NB4 (cell line): Measurements from ENCODE around the gene YEATS4.

Source experiments
- DNase-seq: peaks from one replicate; pipeline ENCODE4 v3.0.0; 2010; ENCODE audit warnings: low read depth
- H3K4me3 ChIP-seq: one replicate; pipeline ENCODE4 v1.5.1; 2011; ENCODE audit warnings: mild to moderate bottlenecking, low read depth, low read length, moderate library complexity
- MYC ChIP-seq: IDR thresholded peaks from 2 replicates; pipeline ENCODE4 v1.6.1; 2011; ENCODE audit warnings: low read depth, low read length
- POLR2A ChIP-seq: IDR thresholded peaks from 2 replicates; pipeline ENCODE4 v1.6.1; 2011; ENCODE audit warnings: mild to moderate bottlenecking; ENCODE audit not compliant: insufficient read length; ENCODE audit errors: extremely low read depth
- TF ChIP-seq, protein P1 (sequence below): IDR thresholded peaks from one replicate; pipeline ENCODE4 v1.5.1; 2012; ENCODE audit warnings: low read depth, low read length
- TF ChIP-seq, protein P2 (sequence below): IDR thresholded peaks from 2 replicates; pipeline ENCODE4 v1.6.1; 2011; ENCODE audit warnings: low read depth, low read length

YEATS4 gene

DNA sequence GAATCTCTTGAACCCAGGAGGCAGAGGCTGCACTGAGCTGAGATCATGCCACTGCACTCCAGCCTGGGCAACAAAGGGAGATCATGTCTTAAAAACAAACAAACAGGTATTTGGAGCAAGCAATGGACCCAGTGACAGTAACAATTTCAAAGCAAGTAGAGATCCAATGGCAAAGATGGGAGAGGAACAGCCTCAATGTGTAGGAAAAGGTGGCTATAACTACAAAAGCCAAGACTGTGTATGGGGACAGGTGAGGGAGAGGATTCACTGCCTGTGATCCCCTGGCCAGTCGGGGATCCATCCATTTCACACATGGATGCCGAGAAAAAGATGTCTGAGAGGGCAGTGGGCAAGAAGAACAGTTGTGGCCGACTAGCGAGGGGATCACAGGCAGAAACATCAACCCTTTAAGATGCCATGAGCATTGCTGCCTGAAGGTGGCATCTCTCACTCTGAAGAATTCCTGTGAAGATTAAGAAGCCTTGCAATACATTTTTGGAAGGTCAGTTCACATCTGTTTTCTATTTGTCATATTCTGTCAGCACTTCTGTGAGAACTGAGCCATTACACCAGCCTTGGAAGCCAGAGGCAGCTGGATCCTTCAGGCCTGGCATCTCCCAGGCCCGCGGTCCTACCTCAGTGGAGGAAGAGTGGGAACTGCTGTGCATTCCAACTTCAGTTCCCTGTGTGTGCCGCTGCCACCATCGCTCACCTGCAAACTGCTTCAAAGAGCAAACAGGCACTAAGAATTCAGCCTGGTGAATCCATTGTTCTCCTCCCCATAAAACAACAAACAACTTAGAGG lies 56.1 kb downstream of the YEATS4 start:
- TF ChIP-seq, protein P1, sequence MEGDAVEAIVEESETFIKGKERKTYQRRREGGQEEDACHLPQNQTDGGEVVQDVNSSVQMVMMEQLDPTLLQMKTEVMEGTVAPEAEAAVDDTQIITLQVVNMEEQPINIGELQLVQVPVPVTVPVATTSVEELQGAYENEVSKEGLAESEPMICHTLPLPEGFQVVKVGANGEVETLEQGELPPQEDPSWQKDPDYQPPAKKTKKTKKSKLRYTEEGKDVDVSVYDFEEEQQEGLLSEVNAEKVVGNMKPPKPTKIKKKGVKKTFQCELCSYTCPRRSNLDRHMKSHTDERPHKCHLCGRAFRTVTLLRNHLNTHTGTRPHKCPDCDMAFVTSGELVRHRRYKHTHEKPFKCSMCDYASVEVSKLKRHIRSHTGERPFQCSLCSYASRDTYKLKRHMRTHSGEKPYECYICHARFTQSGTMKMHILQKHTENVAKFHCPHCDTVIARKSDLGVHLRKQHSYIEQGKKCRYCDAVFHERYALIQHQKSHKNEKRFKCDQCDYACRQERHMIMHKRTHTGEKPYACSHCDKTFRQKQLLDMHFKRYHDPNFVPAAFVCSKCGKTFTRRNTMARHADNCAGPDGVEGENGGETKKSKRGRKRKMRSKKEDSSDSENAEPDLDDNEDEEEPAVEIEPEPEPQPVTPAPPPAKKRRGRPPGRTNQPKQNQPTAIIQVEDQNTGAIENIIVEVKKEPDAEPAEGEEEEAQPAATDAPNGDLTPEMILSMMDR: peak; percentile 58
- TF ChIP-seq, protein P2, sequence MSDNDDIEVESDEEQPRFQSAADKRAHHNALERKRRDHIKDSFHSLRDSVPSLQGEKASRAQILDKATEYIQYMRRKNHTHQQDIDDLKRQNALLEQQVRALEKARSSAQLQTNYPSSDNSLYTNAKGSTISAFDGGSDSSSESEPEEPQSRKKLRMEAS: no peak
- TF ChIP-seq MYC: no peak
- no peak for TF ChIP-seq POLR2A
- no peak overlapping the region for H3K4me3 ChIP-seq
- peak; percentile 57 for DNase-seq

DNA sequence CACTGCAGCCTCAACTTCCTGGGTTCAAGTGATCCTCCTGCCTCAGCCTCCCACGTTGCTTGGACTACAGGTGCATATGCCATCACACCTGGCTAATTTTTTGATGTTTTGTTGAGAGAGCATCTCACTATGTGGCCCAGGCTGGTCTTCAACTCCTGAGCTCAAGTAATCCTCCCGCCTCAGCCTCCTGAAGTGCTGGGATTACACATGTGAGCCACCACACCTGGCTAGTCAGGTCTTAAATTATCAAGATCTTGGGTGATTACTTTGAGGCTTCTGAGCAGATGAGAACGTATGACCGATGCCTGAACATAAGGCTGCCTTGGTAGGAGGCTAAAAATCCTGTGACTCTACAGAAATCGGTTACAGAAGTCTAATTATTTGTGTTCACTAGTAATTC lies 57.7 kb downstream of the YEATS4 start:
- no peak overlapping the region for H3K4me3 ChIP-seq
- DNase-seq: no peak
- no peak for TF ChIP-seq POLR2A

DNA sequence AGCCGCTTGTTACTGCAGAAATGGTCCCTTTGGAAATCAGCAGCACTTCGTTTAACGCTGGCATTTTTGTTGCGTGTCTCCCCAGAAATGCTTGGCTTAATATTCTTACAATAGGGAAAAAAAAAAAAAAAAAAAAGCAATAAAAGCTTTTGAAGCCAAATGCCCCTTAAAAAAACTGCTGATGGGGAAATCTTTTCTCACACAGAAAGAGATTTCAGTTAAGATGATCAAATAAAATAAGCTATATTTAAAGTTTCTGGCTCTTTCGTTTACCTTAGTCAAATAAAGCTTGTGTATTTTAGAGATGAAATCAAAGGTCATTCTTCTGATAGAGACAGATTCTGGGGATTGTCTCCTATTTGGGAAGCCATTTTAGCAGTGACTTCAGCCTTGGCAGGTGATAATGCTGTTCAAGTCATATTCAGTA lies 58.2 kb downstream of the YEATS4 start:
- no peak for TF ChIP-seq MYC
- TF ChIP-seq, protein P1: no peak
- no peak for TF ChIP-seq POLR2A
- TF ChIP-seq, protein P2: no peak
- no peak for DNase-seq
- H3K4me3 ChIP-seq: no peak overlapping the region

DNA sequence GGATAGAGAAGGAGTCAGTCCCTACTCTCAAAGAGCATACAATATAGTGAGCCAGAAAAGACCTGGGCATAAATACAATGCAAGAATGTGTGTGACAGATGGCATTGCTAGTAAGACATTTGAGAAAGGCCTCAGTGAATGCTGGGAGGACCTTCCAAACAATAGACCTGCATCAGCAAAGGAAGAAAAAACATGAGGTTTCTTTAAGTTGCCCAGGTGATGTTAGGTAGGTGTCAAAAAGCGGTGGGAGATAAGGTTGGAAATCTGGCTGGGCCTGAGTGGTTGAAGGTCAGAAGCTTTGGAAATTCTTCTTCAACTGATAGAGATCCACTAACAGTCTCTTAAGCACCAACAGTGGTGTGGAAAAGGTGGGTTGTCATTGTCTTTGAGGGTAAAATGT lies 60.2 kb downstream of the YEATS4 start:
- no peak for DNase-seq
- H3K4me3 ChIP-seq: no peak overlapping the region
- TF ChIP-seq, protein P2: no peak
- TF ChIP-seq, protein P1: no peak
- no peak for TF ChIP-seq POLR2A
- TF ChIP-seq MYC: no peak

DNA sequence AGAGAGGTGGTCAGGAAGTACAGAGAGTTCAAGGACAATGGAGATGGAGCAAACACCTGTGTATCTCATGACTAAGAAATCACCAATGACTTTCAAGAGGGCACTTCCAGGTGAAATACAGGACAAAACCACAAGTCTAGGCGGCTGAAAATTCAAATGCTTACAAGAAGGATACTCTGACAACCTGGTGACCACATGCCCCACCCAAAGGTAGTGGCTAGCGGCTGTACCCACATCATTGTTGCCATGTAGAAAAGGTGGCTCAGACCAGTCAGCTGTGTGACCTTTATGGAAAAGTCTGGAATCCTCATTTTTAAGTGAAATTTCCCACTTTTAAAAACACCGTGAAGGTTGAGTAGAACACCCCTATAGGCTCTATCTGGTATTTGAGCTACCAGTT lies 62.0 kb downstream of the YEATS4 start:
- no peak for DNase-seq
- no peak overlapping the region for H3K4me3 ChIP-seq
- TF ChIP-seq, protein P2: no peak
- TF ChIP-seq, protein P1: no peak
- TF ChIP-seq MYC (no peak), POLR2A (no peak)

DNA sequence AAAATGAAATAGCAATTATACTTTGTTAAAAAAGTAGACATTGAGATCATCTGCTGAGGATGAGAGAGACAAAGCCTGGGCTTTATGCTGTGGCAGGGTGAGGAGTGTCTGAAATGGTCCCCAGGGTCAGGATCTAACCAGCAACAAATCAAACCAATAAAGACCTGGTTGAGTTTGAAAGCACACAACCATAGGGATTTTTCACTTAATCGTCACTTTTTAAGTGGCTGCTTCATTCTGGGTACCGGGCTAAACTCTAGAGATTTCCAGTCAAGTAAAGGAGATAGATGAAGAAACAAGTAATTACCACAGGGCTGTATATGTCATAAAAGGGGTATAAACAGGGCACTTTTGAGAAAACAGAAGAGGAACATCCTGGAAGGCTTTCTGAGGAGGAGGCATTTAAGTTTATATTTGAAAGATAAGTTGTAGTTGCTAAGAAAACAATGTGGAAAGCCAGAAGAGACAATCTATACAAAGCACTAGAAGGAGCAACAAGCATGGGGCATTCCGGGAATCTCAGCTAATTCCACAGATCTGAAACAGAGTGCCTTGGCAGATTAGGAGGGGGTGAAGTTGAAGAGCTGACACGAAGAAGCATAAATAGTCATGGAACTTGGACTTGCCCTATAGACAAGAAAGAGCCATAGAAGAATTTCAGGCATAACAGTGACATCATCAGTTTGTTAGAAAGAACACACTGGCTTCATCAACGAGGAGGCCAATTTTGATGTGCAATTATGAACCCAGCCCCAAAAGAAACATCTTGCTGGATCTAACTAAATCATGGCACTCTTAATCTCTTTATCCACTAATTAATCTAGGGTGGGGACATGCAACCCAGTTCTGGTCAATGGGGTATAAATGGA lies 63.7 kb downstream of the YEATS4 start:
- TF ChIP-seq POLR2A: no peak
- TF ChIP-seq, protein P2: no peak
- TF ChIP-seq, protein P1: no peak
- no peak for TF ChIP-seq MYC
- H3K4me3 ChIP-seq: no peak overlapping the region
- DNase-seq: no peak
